ENCODE results near the gene SH3YL1.

SH3YL1 gene

DNA sequence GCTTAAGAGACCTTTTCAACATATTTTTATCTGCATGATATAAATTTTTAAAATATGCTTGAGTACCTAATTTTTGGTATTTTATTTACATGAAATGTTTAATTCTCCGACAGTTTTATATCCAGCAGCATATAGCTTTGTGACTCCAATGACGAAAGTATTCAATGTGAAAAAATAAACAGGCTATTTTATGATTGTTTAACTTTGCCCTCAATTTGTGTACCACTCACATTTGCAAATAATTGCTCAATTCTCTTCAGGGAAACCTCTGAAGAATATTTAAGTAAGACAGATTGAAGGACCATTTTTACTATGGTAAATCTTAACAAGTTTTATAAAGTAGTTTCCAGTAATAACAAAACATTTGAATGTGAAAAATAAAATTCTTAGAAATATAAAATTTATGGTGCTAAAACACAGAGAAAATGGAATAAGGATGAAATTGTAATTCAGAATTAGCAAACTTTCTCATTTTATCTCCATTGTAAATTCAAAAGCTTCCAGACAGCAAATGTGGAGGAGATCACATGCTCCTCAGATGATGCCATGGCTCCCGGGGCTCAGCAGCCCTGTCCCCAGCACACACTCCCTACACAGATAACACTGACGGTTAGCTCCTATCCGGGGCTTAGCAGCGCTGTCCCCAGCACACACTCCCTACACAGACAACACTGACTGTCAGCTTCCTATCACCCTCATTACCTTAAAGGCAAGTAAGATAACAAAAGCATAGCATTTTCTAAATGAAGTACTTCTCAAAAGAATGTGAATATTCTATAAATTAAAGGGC lies 39.7 kb downstream of the SH3YL1 start:
- DNase-seq (ENCODE audit: low read depth in 2 of 2) = no peak
- H3K4me3 ChIP-seq (replicated peaks in 1 of 2; ENCODE audit: low read depth in 2 of 2, low read length in 2 of 2) = no peak overlapping the region
- TF ChIP-seq, protein P1, sequence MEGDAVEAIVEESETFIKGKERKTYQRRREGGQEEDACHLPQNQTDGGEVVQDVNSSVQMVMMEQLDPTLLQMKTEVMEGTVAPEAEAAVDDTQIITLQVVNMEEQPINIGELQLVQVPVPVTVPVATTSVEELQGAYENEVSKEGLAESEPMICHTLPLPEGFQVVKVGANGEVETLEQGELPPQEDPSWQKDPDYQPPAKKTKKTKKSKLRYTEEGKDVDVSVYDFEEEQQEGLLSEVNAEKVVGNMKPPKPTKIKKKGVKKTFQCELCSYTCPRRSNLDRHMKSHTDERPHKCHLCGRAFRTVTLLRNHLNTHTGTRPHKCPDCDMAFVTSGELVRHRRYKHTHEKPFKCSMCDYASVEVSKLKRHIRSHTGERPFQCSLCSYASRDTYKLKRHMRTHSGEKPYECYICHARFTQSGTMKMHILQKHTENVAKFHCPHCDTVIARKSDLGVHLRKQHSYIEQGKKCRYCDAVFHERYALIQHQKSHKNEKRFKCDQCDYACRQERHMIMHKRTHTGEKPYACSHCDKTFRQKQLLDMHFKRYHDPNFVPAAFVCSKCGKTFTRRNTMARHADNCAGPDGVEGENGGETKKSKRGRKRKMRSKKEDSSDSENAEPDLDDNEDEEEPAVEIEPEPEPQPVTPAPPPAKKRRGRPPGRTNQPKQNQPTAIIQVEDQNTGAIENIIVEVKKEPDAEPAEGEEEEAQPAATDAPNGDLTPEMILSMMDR (IDR thresholded peaks at IDR 0.05; ENCODE audit: low read depth, low read length) = no peak

DNA sequence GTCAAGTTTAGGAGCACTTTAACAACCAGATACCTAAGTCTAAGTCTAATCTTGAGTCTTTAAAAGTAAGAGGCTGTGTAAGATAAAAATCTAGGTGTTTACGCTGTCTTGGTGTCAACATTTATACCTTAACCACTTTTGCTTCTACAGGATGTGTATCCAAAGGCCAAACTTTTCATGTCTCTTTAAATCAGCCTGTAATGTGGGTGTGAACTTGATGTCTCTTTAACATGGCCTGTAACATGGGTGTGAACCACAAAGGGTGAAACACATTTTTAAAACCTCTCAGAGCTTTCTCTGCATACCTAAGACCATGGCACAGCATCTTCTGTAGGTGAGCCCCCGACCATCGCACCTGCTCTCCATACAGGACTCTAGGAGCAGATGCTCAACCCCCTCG lies 40.4 kb downstream of the SH3YL1 start:
- DNase-seq (ENCODE audit: low read depth in 2 of 2) = no peak
- no peak overlapping the region for H3K4me3 ChIP-seq (replicated peaks in 1 of 2; ENCODE audit: low read depth in 2 of 2, low read length in 2 of 2)
- TF ChIP-seq, protein P1 (IDR thresholded peaks at IDR 0.05; ENCODE audit: low read depth, low read length) = no peak

DNA sequence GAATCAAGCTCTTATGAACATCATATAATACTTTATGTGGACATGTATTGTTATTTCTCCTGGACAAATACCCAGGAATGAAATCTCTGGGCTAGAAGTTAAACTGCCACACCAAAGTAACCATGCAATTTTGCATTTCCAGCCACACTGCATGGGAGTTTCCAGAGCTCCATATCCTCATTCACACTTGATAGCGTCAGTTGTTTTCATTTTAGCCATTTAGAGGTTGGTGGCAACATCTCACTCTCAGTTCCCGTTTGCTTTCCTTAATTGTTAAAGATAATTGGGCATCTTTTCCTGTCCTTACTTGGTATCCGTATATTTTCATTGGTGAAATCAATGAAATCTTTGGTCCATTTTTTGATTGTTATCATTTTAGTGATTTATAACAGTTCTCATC lies 47.8 kb downstream of the SH3YL1 start:
- TF ChIP-seq, protein P1 (IDR thresholded peaks at IDR 0.05; ENCODE audit: low read depth, low read length) = no peak
- H3K4me3 ChIP-seq (replicated peaks in 1 of 2; ENCODE audit: low read depth in 2 of 2, low read length in 2 of 2) = no peak overlapping the region
- no peak for DNase-seq (ENCODE audit: low read depth in 2 of 2)

DNA sequence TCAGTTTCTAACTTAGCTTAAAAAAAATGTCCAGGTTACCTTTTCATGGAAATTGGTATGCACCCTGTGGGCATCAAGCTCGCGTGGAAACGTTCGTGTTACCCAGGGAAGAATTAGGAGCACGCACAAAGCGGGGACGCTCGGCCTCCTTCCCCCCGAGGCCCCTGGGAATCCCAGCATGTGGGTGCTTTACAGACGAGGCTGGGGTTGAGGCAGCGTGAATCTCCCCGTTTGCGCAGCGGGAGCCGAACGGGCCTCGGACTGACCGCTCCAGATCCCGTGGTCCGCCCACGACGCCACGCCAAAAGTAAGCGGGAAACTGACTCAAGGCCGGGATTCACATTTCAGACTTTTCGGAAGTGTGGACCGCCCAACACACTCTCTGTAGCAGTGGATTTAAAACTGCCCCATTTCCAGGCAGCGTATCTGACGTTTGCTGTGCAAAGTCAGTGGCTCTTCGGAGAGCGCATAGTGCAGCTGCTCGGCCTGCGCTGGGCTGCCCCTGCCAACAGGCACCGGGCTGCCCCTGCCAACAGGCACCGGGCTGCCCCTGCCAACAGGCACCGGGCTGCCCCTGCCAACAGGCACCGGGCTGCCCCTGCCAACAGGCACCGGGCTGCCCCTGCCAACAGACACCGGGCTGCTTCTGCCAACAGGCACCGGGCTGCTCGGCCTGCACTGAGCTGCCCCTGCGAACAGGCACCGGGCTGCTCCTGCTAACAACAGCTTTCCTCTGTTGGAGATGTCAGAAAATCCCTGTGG lies 49.7 kb downstream of the SH3YL1 start:
- TF ChIP-seq, protein P1 (IDR thresholded peaks at IDR 0.05; ENCODE audit: low read depth, low read length) = no peak
- no peak overlapping the region for H3K4me3 ChIP-seq (replicated peaks in 1 of 2; ENCODE audit: low read depth in 2 of 2, low read length in 2 of 2)

DNA sequence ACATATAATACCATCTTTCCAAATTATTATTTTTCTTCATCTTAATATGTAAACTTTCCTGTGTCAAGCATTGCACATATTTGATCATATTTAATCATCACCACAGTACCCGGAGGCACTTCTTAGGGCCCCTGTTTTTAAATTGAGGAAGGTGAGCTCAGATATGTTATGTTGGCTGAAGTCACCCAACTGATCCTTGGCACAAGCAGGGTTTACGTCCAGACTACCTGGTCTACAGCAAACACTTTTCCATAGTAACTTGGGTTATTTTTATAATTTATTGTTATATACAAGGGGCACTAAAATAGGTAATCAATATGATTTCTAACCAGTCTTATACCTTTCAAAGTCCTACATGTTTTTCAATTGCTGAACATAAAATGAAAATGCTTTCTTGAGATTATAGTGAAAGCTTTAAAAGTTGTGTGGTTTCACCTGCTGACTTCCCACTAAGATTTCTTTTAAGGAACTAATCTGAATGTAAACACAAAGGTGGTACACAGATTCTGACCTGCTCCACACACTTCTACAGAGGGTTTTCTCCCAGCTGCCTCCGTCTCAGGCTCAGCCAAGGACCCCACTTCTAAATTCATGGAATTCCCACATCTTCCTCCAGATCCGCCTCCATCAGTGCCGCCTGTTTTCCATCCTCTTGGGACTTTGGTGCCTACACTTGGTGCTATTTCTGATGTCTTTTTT lies 52.2 kb downstream of the SH3YL1 start:
- H3K4me3 ChIP-seq (replicated peaks in 1 of 2; ENCODE audit: low read depth in 2 of 2, low read length in 2 of 2) = no peak overlapping the region
- TF ChIP-seq, protein P1 (IDR thresholded peaks at IDR 0.05; ENCODE audit: low read depth, low read length) = no peak
- no peak for DNase-seq (ENCODE audit: low read depth in 2 of 2)

More for the DNA sequence above, 49.7 kb downstream of the SH3YL1 start:
- DNase-seq (ENCODE audit: low read depth in 2 of 2) = peak in 1 of 2 donors; percentile 13

DNA sequence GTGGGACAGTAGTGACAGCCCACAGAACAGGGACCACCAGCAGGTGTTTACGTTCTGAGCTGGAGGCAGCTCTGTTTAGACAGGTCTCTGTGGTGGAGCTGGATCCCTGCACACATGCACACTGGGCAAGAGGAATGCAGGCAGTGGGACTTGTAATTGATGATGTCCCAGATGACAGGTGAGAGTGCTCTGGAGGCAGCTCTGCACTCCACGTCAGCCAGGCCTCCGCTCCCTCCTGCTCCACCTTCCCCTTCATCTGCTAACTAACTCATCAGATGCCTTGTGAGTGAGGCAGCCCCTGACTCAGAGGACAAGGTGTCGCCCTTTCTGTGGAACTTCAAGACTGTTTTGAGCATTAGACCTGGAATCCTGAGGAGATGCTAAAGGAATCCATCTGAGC lies 53.2 kb downstream of the SH3YL1 start:
- DNase-seq (ENCODE audit: low read depth in 2 of 2) = no peak
- TF ChIP-seq, protein P1 (IDR thresholded peaks at IDR 0.05; ENCODE audit: low read depth, low read length) = no peak
- H3K4me3 ChIP-seq (replicated peaks in 1 of 2; ENCODE audit: low read depth in 2 of 2, low read length in 2 of 2) = no peak overlapping the region

Data from cardiac fibroblast (primary cell).